Neural progenitor cell (in vitro differentiated cells): Measurements from ENCODE around the gene FAM168B. TPM values are rescaled to one million over a fixed set of nuclear protein-coding genes. Genes with fewer than 3 reads are reported as not detected.

Source experiments
- DNase-seq: peaks from one replicate; pipeline ENCODE4 v3.0.0-alpha.2; 2016; ENCODE audit warnings: low spot score
- H2AFZ ChIP-seq: fragments of 200-600 bp; sonication (generic); replicated peaks from 2 replicates; pipeline ENCODE4 v1.6.1; 2016; ENCODE audit warnings: antibody characterized with exemption
- H3F3A ChIP-seq: fragments of 200-600 bp; sonication (generic); 2 replicates; pipeline ENCODE4 v1.6.1; 2016; ENCODE audit warnings: antibody characterized with exemption, low read depth
- H3K27ac ChIP-seq: fragments of 200-600 bp; sonication (generic); 2 replicates; pipeline ENCODE4 v1.5.1; 2016; ENCODE audit warnings: mild to moderate bottlenecking
- H3K27me3 ChIP-seq: fragments of 200-600 bp; sonication (generic); 2 replicates; pipeline ENCODE4 v1.6.1; 2016; ENCODE audit warnings: mild to moderate bottlenecking, moderate library complexity
- H3K36me3 ChIP-seq: fragments of 200-600 bp; sonication (generic); 2 replicates; pipeline ENCODE4 v1.5.1; 2016
- H3K4me1 ChIP-seq: fragments of 200-600 bp; sonication (generic); 2 replicates; pipeline ENCODE4 v1.6.1; 2016; ENCODE audit warnings: mixed run types
- H3K4me2 ChIP-seq: fragments of 200-600 bp; sonication (generic); 2 replicates; pipeline ENCODE4 v1.6.1; 2016
- H3K4me3 ChIP-seq: fragments of 200-600 bp; sonication (generic); 2 replicates; pipeline ENCODE4 v1.5.1; 2016
- H3K79me2 ChIP-seq: fragments of 200-600 bp; sonication (generic); 2 replicates; pipeline ENCODE4 v1.6.1; 2016; ENCODE audit warnings: low read depth
- H3K9ac ChIP-seq: fragments of 200-600 bp; sonication (generic); 2 replicates; pipeline ENCODE4 v1.6.1; 2016
- H3K9me3 ChIP-seq: fragments of 200-600 bp; sonication (generic); 2 replicates; pipeline ENCODE4 v1.5.1; 2016; ENCODE audit warnings: low read depth
- H4K20me1 ChIP-seq: fragments of 200-600 bp; sonication (generic); 2 replicates; pipeline ENCODE4 v1.6.1; 2016; ENCODE audit warnings: low read depth
- H3K27ac Mint-ChIP-seq: 3 replicates; pipeline ENCODE4 v1.8.0; 2021; ENCODE audit warnings: mixed read lengths
- H3K27me3 Mint-ChIP-seq: 2 replicates; pipeline ENCODE4 v1.8.0; 2022; ENCODE audit warnings: low read depth, mild to moderate bottlenecking, inconsistent platforms, moderate library complexity, mixed read lengths; ENCODE audit not compliant: insufficient read depth
- H3K36me3 Mint-ChIP-seq: 3 replicates; pipeline ENCODE4 v1.8.0; 2021; ENCODE audit warnings: mixed read lengths
- H3K4me1 Mint-ChIP-seq: 3 replicates; pipeline ENCODE4 v1.8.0; 2021; ENCODE audit warnings: mixed read lengths
- H3K4me3 Mint-ChIP-seq: 3 replicates; pipeline ENCODE4 v1.8.0; 2021; ENCODE audit warnings: mild to moderate bottlenecking, moderate library complexity, mixed read lengths
- H3K9me3 Mint-ChIP-seq: 3 replicates; pipeline ENCODE4 v1.8.0; 2020; ENCODE audit warnings: mixed read lengths
- EZH2 ChIP-seq: fragments of 200-600 bp; sonication (generic); IDR thresholded peaks from 2 replicates; pipeline ENCODE4 v1.6.1; 2017; ENCODE audit warnings: antibody characterized with exemption, mild to moderate bottlenecking, moderate library complexity
- EZH2phosphoT487 ChIP-seq: fragments of 200-600 bp; sonication (generic); IDR thresholded peaks from 2 replicates; pipeline ENCODE4 v1.6.1; 2017; ENCODE audit warnings: antibody characterized with exemption
- total RNA-seq: library from RNA; depleted of rRNA; stranded (reverse); fragments of >200 nt; gene quantifications from 2 replicates; pipeline ENCODE4 v1.2.3, GENCODE V29; 2015; ENCODE audit warnings: low replicate concordance
- TF ChIP-seq, protein P1 (sequence below): fragments of 200-600 bp; sonication (generic); IDR thresholded peaks from 2 replicates; pipeline ENCODE4 v1.5.1; 2017; ENCODE audit warnings: antibody characterized with exemption, mild to moderate bottlenecking

Gene FAM168B
- total RNA-seq, 1 donor from 2014 or later, result 63.0 TPM

DNA sequence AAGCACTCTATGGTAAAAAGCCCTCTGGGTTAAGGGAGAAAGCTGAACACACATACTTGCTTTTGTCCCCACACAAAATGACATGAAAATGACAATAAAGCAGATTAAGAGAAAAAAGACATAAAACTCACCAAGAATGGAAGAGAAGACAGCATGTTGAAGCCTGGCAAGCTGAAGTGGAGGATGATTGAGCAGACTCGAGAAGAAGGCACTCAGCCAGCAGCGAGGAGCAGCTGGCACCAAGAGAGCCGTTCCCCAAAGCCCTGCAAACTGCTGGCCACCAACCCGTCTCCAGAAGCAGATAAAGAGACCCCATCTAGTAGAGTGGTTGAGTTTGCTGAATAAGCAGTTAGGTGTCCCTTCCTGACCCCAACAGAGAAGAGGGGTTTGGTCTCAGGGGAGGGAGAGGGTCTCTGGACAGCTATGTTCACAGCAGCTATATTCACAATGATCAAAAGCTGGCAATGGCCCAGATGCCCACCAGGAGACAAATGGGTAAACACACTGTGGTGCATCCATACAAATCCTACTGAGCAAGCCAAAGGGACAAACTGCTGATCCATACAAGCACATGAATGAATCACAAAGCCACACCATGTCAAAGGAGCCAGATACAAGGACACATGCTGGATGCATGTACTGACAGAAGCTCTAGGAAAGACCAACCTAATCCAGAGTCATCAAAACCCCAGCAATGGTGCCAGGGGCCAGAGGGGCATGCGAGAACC is 36.9 kb downstream of the FAM168B start:
- peaks cover 3% of the 10 kb centered on the region for H3K36me3 ChIP-seq
- H3K36me3 Mint-ChIP-seq, result peaks cover 45% of the 10 kb centered on the region
- no peak overlapping the region for H3K9ac ChIP-seq
- H3K9me3 ChIP-seq, result no peaks in the 10 kb centered on the region
- H3K27ac Mint-ChIP-seq, result no peak overlapping the region
- no peaks in the 10 kb centered on the region for H3K9me3 Mint-ChIP-seq
- H2AFZ ChIP-seq, result no peak overlapping the region
- H3K4me1 ChIP-seq, result no peaks in the 10 kb centered on the region
- H3K27me3 ChIP-seq, result no peaks in the 10 kb centered on the region
- TF ChIP-seq EZH2 (no peak), EZH2phosphoT487 (no peak)
- peaks cover 86% of the 10 kb centered on the region for H3K79me2 ChIP-seq
- peaks cover 84% of the 10 kb centered on the region for H4K20me1 ChIP-seq
- no peak overlapping the region for H3K4me2 ChIP-seq
- H3K27me3 Mint-ChIP-seq, result peaks cover 4% of the 10 kb centered on the region
- H3K4me1 Mint-ChIP-seq, result peaks cover 13% of the 10 kb centered on the region
- DNase-seq, result no peak
- no peak overlapping the region for H3K4me3 ChIP-seq
- no peak overlapping the region for H3K27ac ChIP-seq
- H3K4me3 Mint-ChIP-seq, result no peak overlapping the region
- no peaks in the 10 kb centered on the region for H3F3A ChIP-seq

DNA sequence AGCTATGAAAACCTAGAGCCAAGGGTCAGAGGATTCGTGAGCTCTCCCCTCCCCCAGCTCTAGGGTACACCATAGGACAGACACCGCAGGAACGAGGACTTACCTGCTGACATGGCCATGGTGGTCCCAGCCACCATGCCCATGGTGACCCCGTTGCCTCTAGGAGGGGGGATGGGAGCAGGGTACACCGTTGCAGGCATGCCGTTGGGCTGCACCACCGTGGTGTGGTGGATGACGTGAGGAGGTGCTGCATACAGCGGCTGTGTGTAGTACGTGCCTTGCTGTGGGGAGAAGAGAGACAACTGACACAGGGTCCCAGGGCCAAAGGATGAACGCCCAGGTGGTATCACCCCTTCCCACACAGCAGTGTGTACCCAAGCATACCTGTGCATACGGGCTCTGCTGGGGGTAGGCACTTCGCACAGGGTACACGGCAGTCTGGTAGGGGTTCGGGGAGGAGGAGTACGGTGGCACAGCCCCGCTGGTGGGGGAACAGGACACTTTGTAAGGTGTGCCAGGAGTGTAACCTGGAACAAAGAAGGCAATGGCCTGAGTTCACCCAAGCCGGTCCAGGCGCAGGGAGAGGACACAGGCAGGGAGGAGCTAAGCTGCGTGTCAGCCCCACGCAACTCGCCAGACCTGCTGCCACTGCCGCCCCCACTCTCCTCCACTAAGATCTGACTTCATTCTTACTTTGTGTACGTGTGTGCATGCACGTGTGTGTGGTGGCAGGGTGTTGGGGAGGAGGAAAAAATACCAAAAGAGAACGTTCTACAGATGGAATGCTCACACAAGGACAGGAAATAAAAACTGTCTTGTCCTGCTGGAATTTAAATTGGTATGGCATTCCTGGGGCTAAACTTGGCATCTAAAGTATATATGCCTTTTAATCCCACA is 37.8 kb downstream of the FAM168B start:
- Histone ChIP-seq H3F3A (no peaks in the 10 kb centered on the region), H3K79me2 (peaks cover 80% of the 10 kb centered on the region), H3K27me3 (no peaks in the 10 kb centered on the region), H4K20me1 (peaks cover 92% of the 10 kb centered on the region), H3K4me1 (no peaks in the 10 kb centered on the region), H3K27ac (no peak overlapping the region), H3K4me2 (no peak overlapping the region), H3K36me3 (peaks cover 3% of the 10 kb centered on the region), H3K9ac (no peak overlapping the region), H2AFZ (no peak overlapping the region), H3K9me3 (no peaks in the 10 kb centered on the region), H3K4me3 (no peak overlapping the region)
- Mint-ChIP-seq H3K36me3 (peaks cover 48% of the 10 kb centered on the region), H3K27ac (no peak overlapping the region), H3K27me3 (peaks cover 2% of the 10 kb centered on the region), H3K4me1 (peaks cover 9% of the 10 kb centered on the region), H3K9me3 (no peaks in the 10 kb centered on the region), H3K4me3 (no peak overlapping the region)
- TF ChIP-seq, protein P1, sequence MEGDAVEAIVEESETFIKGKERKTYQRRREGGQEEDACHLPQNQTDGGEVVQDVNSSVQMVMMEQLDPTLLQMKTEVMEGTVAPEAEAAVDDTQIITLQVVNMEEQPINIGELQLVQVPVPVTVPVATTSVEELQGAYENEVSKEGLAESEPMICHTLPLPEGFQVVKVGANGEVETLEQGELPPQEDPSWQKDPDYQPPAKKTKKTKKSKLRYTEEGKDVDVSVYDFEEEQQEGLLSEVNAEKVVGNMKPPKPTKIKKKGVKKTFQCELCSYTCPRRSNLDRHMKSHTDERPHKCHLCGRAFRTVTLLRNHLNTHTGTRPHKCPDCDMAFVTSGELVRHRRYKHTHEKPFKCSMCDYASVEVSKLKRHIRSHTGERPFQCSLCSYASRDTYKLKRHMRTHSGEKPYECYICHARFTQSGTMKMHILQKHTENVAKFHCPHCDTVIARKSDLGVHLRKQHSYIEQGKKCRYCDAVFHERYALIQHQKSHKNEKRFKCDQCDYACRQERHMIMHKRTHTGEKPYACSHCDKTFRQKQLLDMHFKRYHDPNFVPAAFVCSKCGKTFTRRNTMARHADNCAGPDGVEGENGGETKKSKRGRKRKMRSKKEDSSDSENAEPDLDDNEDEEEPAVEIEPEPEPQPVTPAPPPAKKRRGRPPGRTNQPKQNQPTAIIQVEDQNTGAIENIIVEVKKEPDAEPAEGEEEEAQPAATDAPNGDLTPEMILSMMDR, result no peak
- TF ChIP-seq EZH2phosphoT487, result no peak
- no peak for TF ChIP-seq EZH2
- DNase-seq, result no peak

GRCh38 chr2:131054488-131054887 is 38.8 kb downstream of the FAM168B start:
- Mint-ChIP-seq H3K4me1 (peaks cover 7% of the 10 kb centered on the region), H3K27me3 (no peaks in the 10 kb centered on the region), H3K4me3 (no peak overlapping the region), H3K9me3 (no peaks in the 10 kb centered on the region), H3K27ac (no peak overlapping the region), H3K36me3 (peaks cover 54% of the 10 kb centered on the region)
- Histone ChIP-seq H3K4me3 (no peak overlapping the region), H3K79me2 (peaks cover 79% of the 10 kb centered on the region), H3K4me2 (no peak overlapping the region), H3K4me1 (no peaks in the 10 kb centered on the region), H3K9ac (no peak overlapping the region), H3K27ac (no peak overlapping the region), H2AFZ (no peak overlapping the region), H3K36me3 (peaks cover 3% of the 10 kb centered on the region), H4K20me1 (peaks cover 91% of the 10 kb centered on the region), H3F3A (no peaks in the 10 kb centered on the region), H3K9me3 (no peaks in the 10 kb centered on the region), H3K27me3 (no peaks in the 10 kb centered on the region)
- no peak for DNase-seq
- TF ChIP-seq EZH2 (no peak), EZH2phosphoT487 (no peak)
- TF ChIP-seq, protein P1, result no peak
